Eye (tissue), 1 donor: ENCODE measurements around the gene UBTD1.
A peak's percentile ranks its signal among the peaks of the same experiment; 100 is the strongest.

Experiments
- DNase-seq: peaks from one replicate; pipeline ENCODE4 v3.0.0-alpha.2; 2015

UBTD1 gene

DNA sequence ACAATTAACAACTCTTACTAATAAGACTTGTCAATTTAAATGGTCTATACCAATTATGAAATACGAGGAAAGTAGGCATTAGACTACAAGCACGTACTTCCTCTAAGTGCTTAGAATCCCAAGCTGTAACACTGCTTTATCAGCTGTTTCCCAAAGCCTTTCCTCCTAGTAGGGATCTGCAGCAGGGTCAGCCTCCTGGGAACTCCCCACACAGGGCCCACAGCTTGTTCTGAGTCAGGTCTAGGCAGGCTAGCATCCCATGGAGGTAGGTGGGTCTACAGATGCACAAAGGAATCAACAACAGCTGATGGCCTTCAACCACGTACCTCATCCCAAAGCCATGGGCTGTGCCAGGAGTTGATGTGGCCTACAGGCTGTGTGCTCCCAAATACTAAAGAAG lies 15.2 kb upstream of the UBTD1 start:
- DNase-seq = no peak

- DNase-seq = no peak
Measured at GRCh38 chr10:97483921-97484320, 14.8 kb upstream of the UBTD1 start.

- no peak for DNase-seq
Measured at GRCh38 chr10:97485647-97486281, 13.0 kb upstream of the UBTD1 start.

GRCh38 chr10:97490592-97490991 lies 8.1 kb upstream of the UBTD1 start:
- DNase-seq = no peak

DNA sequence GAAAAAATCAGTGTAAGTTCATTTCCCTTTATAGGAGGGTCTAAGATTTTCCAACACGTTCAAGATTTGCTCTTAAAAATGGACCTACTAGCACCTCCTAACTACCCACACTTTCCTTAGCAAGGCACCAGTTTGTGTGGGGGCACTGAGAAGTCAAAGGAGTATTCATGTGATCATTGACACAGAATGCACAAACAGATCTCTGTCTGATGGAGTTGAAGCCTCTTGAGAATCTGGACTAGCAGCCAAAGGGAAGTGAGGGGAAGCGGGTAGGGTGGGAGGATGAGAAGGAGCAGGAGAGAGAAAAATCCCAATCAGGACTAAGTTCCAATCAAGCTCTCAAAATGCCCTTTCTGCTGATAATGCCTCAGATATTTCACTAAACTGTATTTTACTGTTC lies 4.6 kb upstream of the UBTD1 start:
- no peak for DNase-seq

DNA sequence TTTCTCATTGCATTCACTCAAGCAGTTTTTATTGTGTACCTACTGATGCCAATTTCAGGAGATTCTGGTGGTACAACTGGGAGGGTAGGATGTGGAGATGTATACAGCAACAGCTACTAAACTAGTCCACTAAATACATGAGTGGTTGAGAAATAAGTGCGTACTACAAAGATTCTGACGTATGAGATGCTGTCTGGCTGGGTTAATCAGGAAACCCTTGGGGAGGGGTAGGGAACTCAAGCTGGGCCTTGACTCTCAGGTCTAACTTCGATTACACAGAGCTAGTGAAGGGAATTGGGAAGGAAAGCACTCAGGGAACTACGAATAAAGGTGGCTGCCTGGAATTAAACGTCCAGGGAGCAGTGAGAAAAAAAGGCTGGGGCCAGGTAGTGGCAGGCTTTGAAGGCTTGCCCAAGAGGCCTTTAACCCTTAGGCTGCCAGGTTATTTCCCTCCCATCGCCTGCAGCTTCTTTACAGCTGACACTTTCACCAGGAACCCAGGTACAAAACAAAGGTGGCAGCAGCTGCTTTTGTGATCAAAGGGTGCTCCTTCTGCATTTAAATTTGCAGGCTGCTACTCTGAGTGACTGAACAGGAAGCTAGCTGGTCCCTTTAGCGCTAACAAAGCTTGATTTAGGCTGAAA lies 3.7 kb upstream of the UBTD1 start:
- DNase-seq = no peak

- peak; percentile 84 for DNase-seq
Measured at GRCh38 chr10:97497572-97498075, 1.1 kb upstream of the UBTD1 start.

DNA sequence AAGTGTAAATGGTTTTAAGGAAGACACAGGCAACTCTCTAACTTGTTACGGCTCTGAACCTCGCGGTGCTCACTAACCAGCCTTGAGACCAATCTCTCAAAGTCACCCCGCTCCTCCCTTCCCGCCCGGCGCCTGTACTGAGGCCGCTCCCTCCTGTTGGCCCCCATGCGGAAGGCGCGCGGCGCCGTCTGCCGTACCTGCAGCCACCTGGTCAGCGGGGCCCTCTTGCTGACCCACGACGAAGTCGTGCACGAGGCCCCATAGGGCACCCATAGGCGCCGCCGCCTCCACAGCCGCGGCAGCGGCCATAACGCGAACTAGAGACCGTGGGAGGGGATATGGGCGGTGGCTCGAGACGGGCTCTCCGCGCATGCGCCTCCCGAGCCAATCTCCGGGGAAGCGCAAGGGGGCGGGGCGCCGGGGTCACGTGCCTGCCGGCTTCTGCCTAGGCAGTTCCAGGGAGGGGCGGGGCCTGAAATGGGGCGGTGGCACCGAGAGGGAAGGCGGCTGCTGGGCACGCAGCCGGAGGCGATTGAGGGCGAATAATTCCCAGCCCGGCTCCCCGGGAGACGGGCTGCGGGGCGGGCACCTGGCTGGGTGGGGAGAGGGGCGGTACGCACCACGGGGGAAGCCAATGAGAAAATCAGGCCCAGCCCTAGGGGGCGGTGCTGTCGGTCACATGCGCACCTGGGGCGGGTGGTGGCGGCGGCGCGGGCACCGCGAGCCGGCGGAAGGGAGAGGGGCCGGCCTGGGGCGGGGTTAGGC lies 466 bp upstream of the UBTD1 start, which contains the start of gene MMS19:
MMS19 (minus strand) TSS at position 347 of the 765 bp plus-strand sequence; CDS start at position 309, 38 bp downstream.
- peak; percentile 99 for DNase-seq

DNA sequence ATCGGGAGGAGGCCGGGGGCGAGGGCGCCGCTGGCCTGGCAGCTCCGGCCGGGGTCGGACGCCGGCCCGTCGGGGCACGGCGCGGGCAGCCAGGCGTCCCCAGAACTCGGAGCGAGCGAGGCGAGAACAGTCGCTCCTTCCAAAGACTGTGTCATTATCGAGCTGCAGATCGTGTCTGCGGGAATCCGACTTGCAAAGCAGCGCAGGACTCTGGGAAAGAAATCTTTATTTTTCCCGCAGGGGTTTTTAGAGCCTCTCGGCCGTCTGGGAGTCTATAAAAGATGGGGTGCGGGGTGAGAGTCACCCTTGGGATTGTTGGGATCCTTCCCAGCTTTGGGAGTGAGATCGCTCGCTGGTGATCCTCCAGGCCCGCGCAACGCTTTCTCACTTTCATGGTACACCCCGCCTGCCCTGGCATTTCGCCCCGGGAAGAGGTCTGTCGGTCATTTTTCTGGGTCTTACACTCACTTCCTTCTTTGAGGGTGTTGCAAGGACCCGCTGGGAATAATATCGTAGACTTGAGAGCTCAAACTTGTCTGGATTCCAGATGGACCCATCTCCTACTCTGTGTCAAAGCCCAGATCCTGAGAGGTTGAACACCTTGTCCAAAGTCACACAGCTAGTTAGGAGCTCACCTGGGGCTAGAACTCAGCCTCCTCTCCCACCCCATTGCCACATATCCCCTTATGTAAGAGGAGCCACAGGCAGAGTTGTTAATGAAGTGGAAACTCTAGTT lies 1.0 kb downstream of the UBTD1 start:
- DNase-seq = peak; percentile 72

DNA sequence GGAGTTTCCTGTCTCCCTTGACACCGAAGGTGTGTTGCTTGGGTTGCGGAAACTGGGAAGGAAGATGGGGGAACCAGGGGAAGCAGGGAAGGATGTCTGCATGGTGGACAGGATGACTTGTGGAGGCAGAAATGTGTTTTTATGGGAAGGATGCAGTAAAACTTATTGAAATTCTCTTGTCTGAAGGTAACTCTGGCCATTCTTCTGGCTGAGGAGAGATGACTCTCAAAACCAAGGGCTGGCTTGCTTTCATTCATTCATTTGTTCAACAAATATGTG lies 1.5 kb downstream of the UBTD1 start:
- no peak for DNase-seq

DNA sequence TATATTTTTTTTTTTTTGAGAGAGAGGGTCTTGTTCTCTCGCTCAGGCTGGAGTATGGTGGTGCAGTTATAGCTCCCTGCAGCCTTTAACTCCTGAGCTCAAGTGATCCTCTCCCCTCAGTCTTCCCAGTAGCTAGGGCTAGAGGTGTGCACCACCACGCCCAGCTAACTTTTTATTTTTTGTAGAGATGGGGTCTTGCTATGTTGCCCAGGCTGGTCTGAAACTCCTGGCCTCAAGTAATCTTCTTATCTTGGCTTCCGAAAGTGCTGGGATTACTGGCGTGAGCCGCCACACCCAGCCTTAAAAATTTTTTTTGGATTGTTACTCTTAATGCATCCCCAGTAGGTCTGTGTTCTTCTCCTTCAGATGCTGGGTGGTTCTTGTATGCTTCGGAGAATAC lies 4.2 kb downstream of the UBTD1 start:
- no peak for DNase-seq

- no peak for DNase-seq
Measured at GRCh38 chr10:97503406-97503805, 4.7 kb downstream of the UBTD1 start.

DNA sequence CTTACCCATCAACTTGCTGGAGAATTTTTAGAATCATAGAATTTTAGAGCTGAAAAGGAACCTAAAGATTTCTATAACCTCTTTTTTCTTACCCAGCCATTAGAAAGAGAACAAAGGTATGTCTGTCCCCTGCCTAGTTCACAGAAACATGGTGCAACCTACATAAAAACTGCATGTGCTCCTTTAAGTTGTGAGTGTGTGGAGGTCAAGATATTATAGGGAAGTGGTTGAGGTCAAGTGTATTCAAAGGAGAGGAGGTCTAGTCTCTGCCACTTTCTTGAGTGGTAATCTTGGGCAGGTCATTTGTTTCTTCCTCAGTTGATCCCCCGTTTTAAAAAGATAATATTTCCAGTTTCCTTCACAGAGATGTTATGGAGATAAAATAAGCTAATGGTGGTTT lies 6.4 kb downstream of the UBTD1 start:
- no peak for DNase-seq

GRCh38 chr10:97506199-97506991 lies 7.7 kb downstream of the UBTD1 start:
- no peak for DNase-seq

DNA sequence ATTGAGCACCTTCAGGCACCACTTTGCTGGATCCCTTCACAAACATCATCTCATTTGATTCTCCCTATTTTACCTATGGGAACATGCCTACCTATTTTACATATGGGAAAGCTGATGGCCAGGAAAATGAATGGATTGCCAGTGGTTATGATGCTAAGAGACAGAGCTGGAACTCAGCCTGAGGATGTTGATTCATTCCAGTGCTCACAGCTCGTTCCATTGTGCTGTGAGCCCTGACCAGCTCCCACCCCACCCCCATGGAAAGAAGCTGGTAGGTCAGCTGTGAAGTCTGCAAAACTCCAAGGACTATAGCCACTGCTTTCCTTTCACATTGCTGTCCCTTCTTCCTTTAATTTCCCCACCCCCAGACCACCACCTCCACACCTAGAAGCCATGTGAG lies 9.6 kb downstream of the UBTD1 start:
- no peak for DNase-seq

- no peak for DNase-seq
Measured at GRCh38 chr10:97509120-97509680, 10.5 kb downstream of the UBTD1 start.

- DNase-seq = no peak
Measured at GRCh38 chr10:97510686-97511085, 12.0 kb downstream of the UBTD1 start.

DNA sequence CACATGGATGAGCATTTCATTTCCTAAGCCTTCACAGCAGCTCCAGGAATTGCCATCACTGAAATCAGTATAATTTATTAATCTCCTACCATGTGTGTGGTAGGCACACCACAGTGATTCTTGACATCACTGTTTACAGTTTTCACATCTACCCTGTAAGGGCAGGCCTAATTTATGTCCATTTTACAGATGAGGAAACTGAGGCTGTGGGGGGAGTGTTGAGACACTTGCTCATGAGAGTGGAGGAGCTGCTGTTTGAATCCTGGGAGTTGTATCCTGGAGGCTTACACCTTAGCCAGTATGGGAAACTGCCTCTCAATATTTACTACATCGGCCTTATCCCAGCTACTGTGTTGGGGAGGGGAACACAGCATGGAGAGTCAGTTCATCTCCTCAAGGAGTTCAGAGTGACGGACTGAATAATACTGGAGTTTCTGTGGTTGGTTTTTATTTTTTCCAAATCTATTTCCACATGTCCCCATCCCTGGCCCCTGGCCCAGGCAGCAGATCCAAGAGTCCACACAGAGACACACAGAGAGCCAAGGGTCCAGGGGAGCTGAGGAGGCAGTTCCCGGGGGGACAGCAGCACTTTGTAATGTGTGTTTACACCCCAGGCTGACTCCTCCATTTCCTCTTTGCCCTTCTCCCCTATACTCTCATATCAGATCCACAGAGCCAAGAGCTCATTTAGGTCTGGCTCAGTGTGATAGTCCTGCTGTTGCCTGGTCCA lies 13.2 kb downstream of the UBTD1 start:
- DNase-seq = no peak

DNA sequence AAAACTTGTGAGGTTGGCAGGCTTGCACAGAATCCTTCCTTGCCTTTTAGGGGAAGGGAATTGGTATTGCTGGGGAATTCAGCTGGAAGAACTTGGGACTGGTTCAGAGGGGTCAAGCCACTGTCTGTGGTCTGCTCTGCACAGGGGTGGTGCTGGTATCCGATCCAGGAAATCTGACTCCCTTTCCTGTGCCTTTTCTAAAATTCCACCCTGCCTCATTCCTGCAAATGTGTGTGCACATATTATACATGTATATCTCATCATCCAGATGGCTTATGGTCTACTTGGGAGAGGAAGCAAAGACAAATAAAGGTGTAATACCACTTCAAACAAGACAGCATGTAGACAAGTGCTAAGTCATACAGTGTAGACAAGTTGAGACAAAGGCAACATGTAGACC lies 14.3 kb downstream of the UBTD1 start:
- DNase-seq = no peak

- no peak for DNase-seq
Measured at GRCh38 chr10:97514344-97514743, 15.6 kb downstream of the UBTD1 start.

GRCh38 chr10:97515271-97515978 lies 16.7 kb downstream of the UBTD1 start:
- DNase-seq = no peak
